ENCODE data around the gene ESRRB. TPM values are rescaled to one million over a fixed set of nuclear protein-coding genes. Genes with fewer than 3 reads are reported as not detected.

Gene ESRRB
- total RNA-seq, 2 donors from 2014 or later = 0.10 to 0.21 TPM

DNA sequence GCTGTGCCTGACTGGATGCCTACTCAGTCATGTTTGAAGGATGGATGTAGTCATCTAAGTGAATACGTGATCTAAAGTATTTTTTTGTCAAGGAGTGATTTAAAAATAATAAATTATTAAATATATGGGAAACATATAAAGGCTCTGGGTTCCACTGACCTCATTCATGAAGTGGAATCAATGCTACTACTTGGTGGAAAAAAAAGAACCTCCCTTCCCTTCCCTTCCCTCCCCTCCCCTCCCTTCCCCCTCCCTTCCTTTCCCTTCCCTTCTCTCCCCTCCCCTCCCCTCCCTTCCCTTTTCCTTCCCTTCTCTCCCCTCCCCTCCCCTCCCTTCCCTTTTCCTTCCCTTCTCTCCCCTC, 162.7 kb downstream of the ESRRB start:
- Histone ChIP-seq H3K27me3 (no peaks in the 10 kb centered on the region), H3K9me3 (no peaks in the 10 kb centered on the region), H3K36me3 (no peaks in the 10 kb centered on the region), H3K9ac (ENCODE audit: low read depth in 2 of 2, low read length in 2 of 2) (no peak overlapping the region), H3K4me1 (no peaks in the 10 kb centered on the region), H3K4me3 (no peak overlapping the region), H3K27ac (no peak overlapping the region)
- intact Hi-C loops (cut with DNase I) = no loop called here
- no peak for TF ChIP-seq CTCF (IDR thresholded peaks at IDR 0.05)
- DNase-seq = no peak

DNA sequence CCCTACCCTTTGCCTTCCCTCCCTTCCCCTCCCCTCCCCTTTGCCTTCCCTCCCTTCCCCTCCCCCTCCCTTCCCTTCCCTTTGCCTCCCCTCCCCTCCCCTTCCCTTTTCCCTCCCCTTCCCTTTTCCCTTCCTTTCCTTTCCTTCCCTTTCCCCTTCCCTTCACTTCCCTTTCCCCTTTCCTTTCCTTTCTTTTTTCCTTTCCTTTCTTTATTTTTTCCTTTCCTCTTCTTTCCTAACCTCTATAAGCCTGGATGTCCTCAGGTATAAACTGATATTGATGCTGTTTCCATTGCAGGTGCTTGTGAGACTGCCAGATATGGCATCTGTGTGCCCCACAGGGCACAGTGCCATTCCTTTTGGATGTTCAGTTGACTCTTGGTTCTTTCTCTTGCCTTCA, 163.2 kb downstream of the ESRRB start:
- Histone ChIP-seq H3K27ac (no peak overlapping the region), H3K27me3 (no peaks in the 10 kb centered on the region), H3K9ac (ENCODE audit: low read depth in 2 of 2, low read length in 2 of 2) (no peak overlapping the region), H3K36me3 (no peaks in the 10 kb centered on the region), H3K4me1 (no peaks in the 10 kb centered on the region), H3K9me3 (no peaks in the 10 kb centered on the region), H3K4me3 (no peak overlapping the region)
- intact Hi-C loops (cut with DNase I) = no loop called here
- DNase-seq = no peak
- no peak for TF ChIP-seq CTCF (IDR thresholded peaks at IDR 0.05)

GRCh38 chr14:76541594-76542219, 165.8 kb downstream of the ESRRB start:
- H3K27me3 ChIP-seq = no peaks in the 10 kb centered on the region
- DNase-seq = no peak
- H3K9me3 ChIP-seq = no peaks in the 10 kb centered on the region
- H3K9ac ChIP-seq (ENCODE audit: low read depth in 2 of 2, low read length in 2 of 2) = no peak overlapping the region
- no peak overlapping the region for H3K4me3 ChIP-seq
- H3K36me3 ChIP-seq = no peaks in the 10 kb centered on the region
- intact Hi-C loops (cut with DNase I) = no loop called here
- H3K4me1 ChIP-seq = no peaks in the 10 kb centered on the region
- TF ChIP-seq CTCF (IDR thresholded peaks at IDR 0.05) = no peak
- no peak overlapping the region for H3K27ac ChIP-seq

DNA sequence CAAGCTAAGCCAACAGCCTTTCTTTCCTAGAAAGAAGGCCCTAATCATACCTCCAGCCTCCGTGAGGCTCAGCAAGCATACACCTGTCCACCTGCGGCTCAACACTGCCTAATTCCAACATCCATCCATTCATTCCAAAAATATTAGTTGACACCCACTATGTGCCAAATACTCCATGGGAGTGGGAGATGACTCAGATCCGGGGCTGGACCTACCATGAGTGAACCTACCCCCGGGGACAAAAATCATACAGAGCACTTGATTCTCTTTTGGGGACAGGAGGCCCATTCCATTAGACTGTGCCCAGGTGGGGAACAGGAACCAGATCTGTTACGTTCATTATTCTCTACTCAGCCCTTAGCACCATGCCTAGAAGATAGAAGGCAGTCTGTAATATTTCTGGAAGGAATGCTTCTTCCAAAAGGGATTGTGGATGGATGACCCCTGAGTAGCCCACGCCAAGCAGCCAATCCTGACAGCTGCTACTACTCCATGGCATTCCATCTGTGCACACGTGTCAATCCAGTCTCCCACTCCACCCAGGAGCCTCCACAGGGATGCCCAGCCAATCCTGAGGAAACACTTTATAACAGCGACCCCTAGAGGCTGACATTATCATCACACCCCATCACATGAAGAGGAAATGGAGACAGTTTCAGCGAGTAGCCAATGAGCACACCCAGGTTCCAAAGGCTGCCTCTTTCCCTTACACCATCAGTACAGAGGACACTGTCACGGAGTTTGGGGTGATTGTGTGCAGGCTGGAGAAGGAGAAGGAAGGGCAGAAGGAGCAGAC, 170.7 kb downstream of the ESRRB start:
- peak; percentile 22 for TF ChIP-seq CTCF (IDR thresholded peaks at IDR 0.05)

DNA sequence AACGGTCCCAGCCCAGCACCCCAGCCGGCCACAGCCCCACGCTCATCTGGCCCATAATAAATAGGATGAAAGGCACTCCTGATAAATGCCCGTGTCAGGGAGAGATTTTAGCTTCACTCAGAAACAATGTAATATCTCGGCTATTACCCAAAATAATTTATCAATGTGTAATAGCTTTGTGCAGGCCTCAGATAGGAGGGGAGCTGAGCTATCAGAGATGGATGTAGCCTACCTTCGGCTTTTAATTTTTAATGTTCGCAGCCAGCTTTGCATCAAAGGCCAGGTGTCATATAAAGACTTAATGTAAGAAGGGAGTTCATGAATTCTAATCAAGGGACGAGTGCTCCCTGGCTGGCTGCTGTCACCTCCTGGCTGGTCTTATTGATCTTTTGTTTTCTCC, 171.9 kb downstream of the ESRRB start:
- no peaks in the 10 kb centered on the region for H3K4me1 ChIP-seq
- no peaks in the 10 kb centered on the region for H3K36me3 ChIP-seq
- no peak overlapping the region for H3K4me3 ChIP-seq
- H3K27ac ChIP-seq = no peak overlapping the region
- H3K27me3 ChIP-seq = no peaks in the 10 kb centered on the region
- no peak overlapping the region for H3K9ac ChIP-seq (ENCODE audit: low read depth in 2 of 2, low read length in 2 of 2)
- intact Hi-C loops (cut with DNase I) = no loop called here
- no peaks in the 10 kb centered on the region for H3K9me3 ChIP-seq
- DNase-seq = no peak
- no peak for TF ChIP-seq CTCF (IDR thresholded peaks at IDR 0.05)

More for the DNA sequence above, 170.7 kb downstream of the ESRRB start:
- Histone ChIP-seq H3K9me3 (no peaks in the 10 kb centered on the region), H3K9ac (ENCODE audit: low read depth in 2 of 2, low read length in 2 of 2) (no peak overlapping the region), H3K36me3 (no peaks in the 10 kb centered on the region), H3K4me3 (no peak overlapping the region), H3K27me3 (no peaks in the 10 kb centered on the region), H3K4me1 (no peaks in the 10 kb centered on the region), H3K27ac (no peak overlapping the region)
- DNase-seq = no peak
- intact Hi-C loops (cut with DNase I) = no loop called here

Data from colonic mucosa (tissue), 4 donors.